ACHN (cell line): ENCODE results near the gene MNDA.
"Not testable (repeated sequence)": the region's sequence is repeated elsewhere in the genome, so short reads cannot be mapped to it uniquely, and the experiment has no call there.

Experiments used
- DNase-seq: peaks from one replicate; pipeline ENCODE4 v3.0.0-alpha.2; 2015
- in situ Hi-C: cut with HindIII; loops from 2 replicates; pipeline ENCODE4 v1.10.0; 2017; ENCODE audit warnings: low sequenced_read_pairs, low pct_ligation_motif_present, low pct_unique_long_range_greater_than_20kb

The MNDA gene

GRCh38 chr1:158830074-158830677, 975 bp upstream of the MNDA start:
- DNase-seq, result no peak
- in situ Hi-C loops, result no loop called here

GRCh38 chr1:158833264-158833663, 2.1 kb downstream of the MNDA start:
- in situ Hi-C loops, result no loop called here
- no peak for DNase-seq

GRCh38 chr1:158836038-158836437, 4.9 kb downstream of the MNDA start:
- in situ Hi-C loops, result no loop called here

GRCh38 chr1:158838660-158839059, 7.5 kb downstream of the MNDA start:
- in situ Hi-C loops, result no loop called here
- no peak for DNase-seq

More at GRCh38 chr1:158836038-158836437, 4.9 kb downstream of the MNDA start:
- no peak for DNase-seq

GRCh38 chr1:158839566-158839965, 8.4 kb downstream of the MNDA start:
- in situ Hi-C loops, result no loop called here
- DNase-seq, result no peak

GRCh38 chr1:158840236-158840635, 9.1 kb downstream of the MNDA start:
- in situ Hi-C loops, result no loop called here
- no peak for DNase-seq

- in situ Hi-C loops, result no loop called here
- no peak for DNase-seq
These were observed 33.4 kb downstream of the MNDA start for GRCh38 chr1:158864595-158864994.

- not testable (repeated sequence) for DNase-seq
These were observed 39.3 kb downstream of the MNDA start for GRCh38 chr1:158870438-158870837.

GRCh38 chr1:158873141-158873540, 42.0 kb downstream of the MNDA start:
- in situ Hi-C loops, result no loop called here
- no peak for DNase-seq

More at GRCh38 chr1:158870438-158870837, 39.3 kb downstream of the MNDA start:
- in situ Hi-C loops, result not testable (repeated sequence)

GRCh38 chr1:158893654-158894053, 62.5 kb downstream of the MNDA start:
- no peak for DNase-seq
- in situ Hi-C loops, result no loop called here

GRCh38 chr1:158898722-158899121, 67.6 kb downstream of the MNDA start:
- in situ Hi-C loops, result no loop called here
- DNase-seq, result no peak
